Hepatocyte (in vitro differentiated cells): ENCODE results near the gene S100A3. TPM values are rescaled to one million over a fixed set of nuclear protein-coding genes. Genes with fewer than 3 reads are reported as not detected.

Source experiments
- DNase-seq: peaks from one replicate; pipeline ENCODE4 v3.0.0-alpha.2; 2016; ENCODE audit warnings: low spot score
- H2AFZ ChIP-seq: fragments of 200-600 bp; sonication (generic); 2 replicates; pipeline ENCODE4 v1.6.0; 2016; ENCODE audit warnings: antibody characterized with exemption, mild to moderate bottlenecking
- H3K27ac ChIP-seq: fragments of 200-600 bp; sonication (generic); 2 replicates; pipeline ENCODE4 v1.5.1; 2016; ENCODE audit warnings: mild to moderate bottlenecking
- H3K27me3 ChIP-seq: fragments of 200-600 bp; sonication (generic); 2 replicates; pipeline ENCODE4 v1.6.1; 2016
- H3K36me3 ChIP-seq: fragments of 200-600 bp; sonication (generic); replicated peaks from 2 replicates; pipeline ENCODE4 v1.5.1; 2016; ENCODE audit warnings: low read depth; ENCODE audit not compliant: insufficient read depth
- H3K4me1 ChIP-seq: fragments of 200-600 bp; sonication (generic); 2 replicates; pipeline ENCODE4 v1.5.1; 2016; ENCODE audit warnings: mild to moderate bottlenecking, moderate library complexity; ENCODE audit not compliant: insufficient read depth
- H3K4me2 ChIP-seq: fragments of 200-600 bp; sonication (generic); 2 replicates; pipeline ENCODE4 v1.6.0; 2016
- H3K4me3 ChIP-seq: fragments of 200-600 bp; sonication (generic); 2 replicates; pipeline ENCODE4 v1.5.1; 2016; ENCODE audit warnings: mild to moderate bottlenecking
- H3K79me2 ChIP-seq: fragments of 200-600 bp; sonication (generic); 2 replicates; pipeline ENCODE4 v1.6.0; 2017; ENCODE audit warnings: mild to moderate bottlenecking
- H3K9me2 ChIP-seq: fragments of 200-600 bp; sonication (generic); replicated peaks from 2 replicates; pipeline ENCODE4 v1.6.0; 2017; ENCODE audit warnings: mild to moderate bottlenecking; ENCODE audit not compliant: insufficient read depth
- H3K9me3 ChIP-seq: fragments of 200-600 bp; sonication (generic); 2 replicates; pipeline ENCODE4 v1.5.1; 2016; ENCODE audit warnings: low read depth, mild to moderate bottlenecking
- H4K20me1 ChIP-seq: fragments of 200-600 bp; sonication (generic); 2 replicates; pipeline ENCODE4 v1.6.0; 2016; ENCODE audit warnings: mild to moderate bottlenecking; ENCODE audit not compliant: insufficient read depth, poor library complexity, severe bottlenecking
- EZH2 ChIP-seq: fragments of 200-600 bp; sonication (generic); IDR thresholded peaks from 2 replicates; pipeline ENCODE4 v1.6.1; 2016; ENCODE audit warnings: antibody characterized with exemption, mild to moderate bottlenecking, borderline replicate concordance
- EZH2phosphoT487 ChIP-seq: fragments of 200-600 bp; sonication (generic); IDR thresholded peaks from one replicate; pipeline ENCODE4 v1.6.1; 2018; ENCODE audit warnings: antibody characterized with exemption, mild to moderate bottlenecking, low read depth, moderate library complexity; ENCODE audit not compliant: unreplicated experiment, severe bottlenecking
- WGBS: methylation state at CpG from one replicate; pipeline ENCODE4 v1.1.6; 2016; ENCODE audit warnings: low lambda C conversion rate; ENCODE audit errors: missing lambda C conversion rate; 5-methylcytosine and 5-hydroxymethylcytosine counted together
- polyA plus RNA-seq: library from polyadenylated mRNA; unstranded; fragments of >200 nt; fragmentation: Nextera tagmentation; extraction: Ambion mirVana; gene quantifications from 2 replicates; pipeline ENCODE4 v1.2.1, GENCODE V29; 2016
- total RNA-seq: library from RNA; depleted of rRNA; stranded (reverse); fragments of >200 nt; gene quantifications from 2 replicates; pipeline ENCODE4 v1.2.3, GENCODE V29; 2014
- TF ChIP-seq, protein P1 (sequence below): fragments of 200-600 bp; sonication (generic); IDR thresholded peaks from 2 replicates; pipeline ENCODE4 v1.5.1; 2016; ENCODE audit warnings: antibody characterized with exemption, mild to moderate bottlenecking; ENCODE audit not compliant: poor library complexity

The S100A3 gene
- total and polyA plus RNA-seq, 2 experiments from 2014 or later = 1.9 to 2.7 TPM

- Histone ChIP-seq H3K9me3 (no peaks in the 10 kb centered on the region), H3K4me3 (no peak overlapping the region), H3K27ac (peak overlapping the region; percentile 13), H3K27me3 (no peaks in the 10 kb centered on the region), H3K79me2 (peaks cover 18% of the 10 kb centered on the region), H3K9me2 (no peaks in the 10 kb centered on the region), H2AFZ (no peak overlapping the region), H3K4me1 (peaks cover 30% of the 10 kb centered on the region), H3K36me3 (no peaks in the 10 kb centered on the region), H4K20me1 (no peaks in the 10 kb centered on the region), H3K4me2 (no peak overlapping the region)
- TF ChIP-seq, protein P1, sequence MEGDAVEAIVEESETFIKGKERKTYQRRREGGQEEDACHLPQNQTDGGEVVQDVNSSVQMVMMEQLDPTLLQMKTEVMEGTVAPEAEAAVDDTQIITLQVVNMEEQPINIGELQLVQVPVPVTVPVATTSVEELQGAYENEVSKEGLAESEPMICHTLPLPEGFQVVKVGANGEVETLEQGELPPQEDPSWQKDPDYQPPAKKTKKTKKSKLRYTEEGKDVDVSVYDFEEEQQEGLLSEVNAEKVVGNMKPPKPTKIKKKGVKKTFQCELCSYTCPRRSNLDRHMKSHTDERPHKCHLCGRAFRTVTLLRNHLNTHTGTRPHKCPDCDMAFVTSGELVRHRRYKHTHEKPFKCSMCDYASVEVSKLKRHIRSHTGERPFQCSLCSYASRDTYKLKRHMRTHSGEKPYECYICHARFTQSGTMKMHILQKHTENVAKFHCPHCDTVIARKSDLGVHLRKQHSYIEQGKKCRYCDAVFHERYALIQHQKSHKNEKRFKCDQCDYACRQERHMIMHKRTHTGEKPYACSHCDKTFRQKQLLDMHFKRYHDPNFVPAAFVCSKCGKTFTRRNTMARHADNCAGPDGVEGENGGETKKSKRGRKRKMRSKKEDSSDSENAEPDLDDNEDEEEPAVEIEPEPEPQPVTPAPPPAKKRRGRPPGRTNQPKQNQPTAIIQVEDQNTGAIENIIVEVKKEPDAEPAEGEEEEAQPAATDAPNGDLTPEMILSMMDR = no peak
- WGBS = 74% methylated on average over 6 of the region's 6 CpGs
- peak; percentile 44 for DNase-seq
These were observed 10.7 kb downstream of the S100A3 start for GRCh38 chr1:153538315-153538821.

DNA sequence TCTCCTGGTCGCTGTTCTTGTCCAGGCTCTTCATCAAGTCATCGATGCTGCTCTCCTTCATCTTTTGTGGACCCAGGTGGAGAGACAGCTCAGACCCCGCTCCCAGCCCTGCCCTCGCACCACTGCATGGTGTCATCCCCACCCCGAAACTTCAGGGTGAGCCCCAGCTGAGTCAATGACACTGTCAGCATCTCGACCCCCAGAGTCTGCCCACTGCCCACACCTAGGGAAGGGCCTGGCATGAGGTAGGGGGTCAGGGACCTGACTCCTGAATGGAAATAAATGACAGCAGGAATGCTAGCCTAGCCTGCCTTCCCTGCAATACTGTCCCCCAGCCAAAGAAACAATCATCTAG, 11.7 kb downstream of the S100A3 start:
- Histone ChIP-seq H3K36me3 (no peaks in the 10 kb centered on the region), H3K79me2 (peaks cover 18% of the 10 kb centered on the region), H4K20me1 (no peaks in the 10 kb centered on the region), H3K4me3 (no peak overlapping the region), H3K9me2 (no peaks in the 10 kb centered on the region), H3K27ac (no peak overlapping the region), H3K27me3 (no peaks in the 10 kb centered on the region), H2AFZ (no peak overlapping the region), H3K9me3 (no peaks in the 10 kb centered on the region), H3K4me2 (no peak overlapping the region), H3K4me1 (peaks cover 35% of the 10 kb centered on the region)
- TF ChIP-seq, protein P1 = no peak
- no peak for TF ChIP-seq EZH2
- TF ChIP-seq EZH2phosphoT487 = no peak
- WGBS = 100% methylated on average over 6 of the region's 6 CpGs
- no peak for DNase-seq

DNA sequence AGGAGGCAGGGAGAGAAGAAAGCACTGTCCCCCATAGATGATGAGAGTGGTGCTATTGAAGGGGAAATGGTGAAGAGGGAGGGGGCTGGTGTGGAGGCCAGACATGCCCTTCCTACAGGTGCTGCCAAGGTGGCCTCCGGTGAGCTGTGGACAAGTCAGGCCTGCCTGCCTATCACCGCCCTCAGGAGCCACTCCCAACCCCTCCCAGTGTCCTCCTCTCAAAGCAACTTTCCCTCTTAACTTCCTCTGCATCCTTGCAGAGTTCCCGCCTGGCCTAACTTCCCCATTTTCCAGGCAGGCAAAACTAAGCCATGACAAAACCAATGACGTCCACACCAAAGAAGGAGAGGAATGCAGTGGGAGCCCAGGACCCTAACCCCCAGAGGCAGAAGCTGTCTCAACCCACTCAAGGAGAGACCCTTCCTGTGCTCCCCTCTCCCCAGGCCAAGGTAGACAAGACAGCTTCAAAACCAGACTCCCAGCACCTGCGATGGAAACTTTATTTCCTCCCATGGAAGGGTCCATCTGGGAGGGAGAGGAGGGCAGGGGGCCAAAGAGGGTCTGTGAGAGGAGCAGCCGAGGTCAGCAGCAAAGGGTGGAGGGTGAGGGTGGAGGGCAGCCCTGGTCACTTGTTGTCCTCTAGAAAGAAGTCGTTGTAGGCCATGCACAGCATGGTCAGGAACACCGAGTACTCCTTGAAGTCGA, 12.2 kb downstream of the S100A3 start:
- H3K9me3 ChIP-seq = no peaks in the 10 kb centered on the region
- no peak for TF ChIP-seq EZH2phosphoT487
- TF ChIP-seq, protein P1 = no peak
- no peak for TF ChIP-seq EZH2
- no peak for DNase-seq
- 86% methylated on average over 9 of the region's 9 CpGs for WGBS
- H2AFZ ChIP-seq = no peak overlapping the region
- H3K36me3 ChIP-seq = no peaks in the 10 kb centered on the region
- H3K79me2 ChIP-seq = peaks cover 18% of the 10 kb centered on the region
- no peak overlapping the region for H3K4me3 ChIP-seq
- no peaks in the 10 kb centered on the region for H3K27me3 ChIP-seq
- no peaks in the 10 kb centered on the region for H3K9me2 ChIP-seq
- peak overlapping the region; percentile 87 for H3K4me2 ChIP-seq
- peak overlapping the region; percentile 94 for H3K27ac ChIP-seq
- peaks cover 41% of the 10 kb centered on the region for H3K4me1 ChIP-seq
- no peaks in the 10 kb centered on the region for H4K20me1 ChIP-seq
